Upper lobe of left lung (tissue), 6 donors: ENCODE data around the gene DIP2C. TPM values are rescaled to one million over a fixed set of nuclear protein-coding genes. Genes with fewer than 3 reads are reported as not detected.

Source experiments
- ATAC-seq, 2 donors: fragments of 200-7000 bp; cut with Tn5 transposase; one replicate each; pipeline ENCODE4 v1.9.1; 2022; ENCODE audit warnings: mild to moderate bottlenecking in 2 of 2, moderate library complexity in 2 of 2; ENCODE audit not compliant: low FRiP score in 2 of 2
- DNase-seq, 2 donors: peaks; one replicate each; pipeline ENCODE4 v3.0.0-alpha.2; 2019 to 2020
- H3K27ac ChIP-seq, 4 donors: fragments of 200-600 bp; sonication (generic); one replicate each; pipeline ENCODE4 v1.5.1; 2016 to 2019
- H3K27me3 ChIP-seq, 4 donors: fragments of 200-600 bp; sonication (generic); one replicate each; pipeline ENCODE4 v1.5.1; 2017 to 2019
- H3K36me3 ChIP-seq, 4 donors: fragments of 200-600 bp; sonication (generic); one replicate each; pipeline ENCODE4 v1.5.1; 2016 to 2019
- H3K4me1 ChIP-seq, 4 donors: fragments of 200-600 bp; sonication (generic); one replicate each; pipeline ENCODE4 v1.5.1; 2018 to 2019
- H3K4me3 ChIP-seq, 4 donors: fragments of 200-600 bp; sonication (generic); one replicate each; pipeline ENCODE4 v1.5.1; 2017 to 2019; ENCODE audit warnings: mild to moderate bottlenecking in 2 of 4, moderate library complexity in 1 of 4
- H3K9me3 ChIP-seq, 4 donors: fragments of 200-600 bp; sonication (generic); one replicate each; pipeline ENCODE4 v1.5.1; 2018 to 2019
- EP300 ChIP-seq, 4 donors: sonication (generic); formaldehyde crosslinking; IDR thresholded peaks; one replicate each; pipeline ENCODE4 v1.5.1; 2017; ENCODE audit warnings: antibody characterized with exemption in 4 of 4, control low read depth in 2 of 4
- POLR2A ChIP-seq, 4 donors: fragments of 450-650 bp; IDR thresholded peaks; one replicate each; pipeline ENCODE4 v1.5.1; 2016 to 2017; ENCODE audit warnings: antibody characterized with exemption in 4 of 4, mild to moderate bottlenecking in 2 of 4
- POLR2AphosphoS5 ChIP-seq, 2 donors: sonication (generic); formaldehyde crosslinking; IDR thresholded peaks; one replicate each; pipeline ENCODE4 v1.5.1; 2017; ENCODE audit warnings: antibody characterized with exemption in 2 of 2
- WGBS, 2 donors: methylation state at CpG; one replicate each; pipeline ENCODE4 v1.1.5; 2017 to 2018; 5-methylcytosine and 5-hydroxymethylcytosine counted together
- total RNA-seq, 6 donors: library from RNA; depleted of rRNA in 4 of 6; stranded (reverse); fragments of >200 nt in 4 of 6; gene quantifications; one replicate each; pipeline versions ENCODE4 v1.1.0 to v1.2.1, GENCODE V29; 2016 to 2021
- TF ChIP-seq, protein P1 (sequence below), 6 experiments: fragments of 450-650 bp in 4 of 6; fragments of 200-600 bp in 2 of 6; sonication (generic) in 2 of 6; IDR thresholded peaks; one replicate each; pipeline ENCODE4 v1.5.1; 2016 to 2019; ENCODE audit warnings: antibody characterized with exemption in 6 of 6
- donor health status: DM: no; HTN: no; CAD: no; lungs with moderate emphysema.
- donor health status: DM: no; HTN: yes; CAD: no; lungs with severe emphysema.

Gene DIP2C
- total RNA-seq, 6 donors from 2014 or later = 11.6 to 32.5 (median 14.7) TPM

DNA sequence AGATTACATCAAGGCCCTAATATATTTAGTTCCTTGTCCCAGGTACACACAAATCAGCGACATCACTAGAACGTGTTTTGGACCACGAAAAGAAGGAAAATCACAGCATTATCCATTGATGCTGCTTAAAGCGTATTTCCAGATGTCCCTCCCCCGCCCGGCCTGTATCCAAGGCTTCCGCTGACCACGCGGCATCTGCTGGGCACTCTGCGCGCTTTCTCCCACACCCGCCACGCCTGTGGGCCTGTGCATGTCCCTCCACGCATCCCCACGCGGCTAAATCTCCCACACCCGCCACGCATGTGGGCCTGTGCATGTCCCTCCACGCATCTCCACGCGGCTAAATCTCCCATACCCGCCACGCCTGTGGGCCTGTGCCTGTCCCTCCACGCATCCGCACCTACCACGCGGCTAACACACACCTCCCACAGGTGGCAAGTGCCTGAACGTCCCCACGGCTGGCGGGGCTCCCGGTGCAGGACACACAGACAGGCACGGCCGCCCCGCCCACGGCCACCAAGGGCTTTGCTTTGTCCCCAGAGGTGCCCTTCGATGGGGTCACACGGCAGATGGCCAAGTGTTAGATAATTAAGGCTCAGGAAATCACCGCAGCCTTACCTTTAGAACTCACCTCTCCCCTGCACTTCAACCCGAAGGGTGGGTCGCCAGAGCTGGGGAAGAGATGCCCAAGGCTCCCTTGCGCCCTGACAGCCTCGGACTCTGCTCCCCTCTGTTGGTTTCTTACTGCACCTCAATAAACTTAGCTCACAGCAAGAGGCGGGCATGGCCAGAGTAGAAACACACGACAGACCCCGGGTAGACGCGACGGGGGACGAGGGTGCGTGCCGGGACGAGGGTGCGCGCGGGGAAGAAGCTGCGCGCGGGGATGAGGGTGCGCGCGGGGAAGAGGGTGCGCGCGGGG lies 49.5 kb downstream of the DIP2C start:
- ATAC-seq (no peak), DNase-seq (peak in 1 of 2 donors; percentile 83)
- H3K9me3 ChIP-seq = peaks cover 4 to 9% (median 6%) of the 10 kb centered on the region in 4 donors
- WGBS, 2 donors = 95 to 96% methylated on average over 64 of the region's 64 CpGs
- H3K36me3 ChIP-seq = no peaks in the 10 kb centered on the region
- TF ChIP-seq POLR2A (IDR thresholded peaks at IDR 0.05) = no peak
- TF ChIP-seq EP300 (IDR thresholded peaks at IDR 0.05) = no peak
- TF ChIP-seq POLR2AphosphoS5 (IDR thresholded peaks at IDR 0.05) = no peak
- TF ChIP-seq, protein P1, sequence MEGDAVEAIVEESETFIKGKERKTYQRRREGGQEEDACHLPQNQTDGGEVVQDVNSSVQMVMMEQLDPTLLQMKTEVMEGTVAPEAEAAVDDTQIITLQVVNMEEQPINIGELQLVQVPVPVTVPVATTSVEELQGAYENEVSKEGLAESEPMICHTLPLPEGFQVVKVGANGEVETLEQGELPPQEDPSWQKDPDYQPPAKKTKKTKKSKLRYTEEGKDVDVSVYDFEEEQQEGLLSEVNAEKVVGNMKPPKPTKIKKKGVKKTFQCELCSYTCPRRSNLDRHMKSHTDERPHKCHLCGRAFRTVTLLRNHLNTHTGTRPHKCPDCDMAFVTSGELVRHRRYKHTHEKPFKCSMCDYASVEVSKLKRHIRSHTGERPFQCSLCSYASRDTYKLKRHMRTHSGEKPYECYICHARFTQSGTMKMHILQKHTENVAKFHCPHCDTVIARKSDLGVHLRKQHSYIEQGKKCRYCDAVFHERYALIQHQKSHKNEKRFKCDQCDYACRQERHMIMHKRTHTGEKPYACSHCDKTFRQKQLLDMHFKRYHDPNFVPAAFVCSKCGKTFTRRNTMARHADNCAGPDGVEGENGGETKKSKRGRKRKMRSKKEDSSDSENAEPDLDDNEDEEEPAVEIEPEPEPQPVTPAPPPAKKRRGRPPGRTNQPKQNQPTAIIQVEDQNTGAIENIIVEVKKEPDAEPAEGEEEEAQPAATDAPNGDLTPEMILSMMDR (IDR thresholded peaks at IDR 0.05) = no peak
- no peaks in the 10 kb centered on the region for H3K27me3 ChIP-seq
- H3K4me1 ChIP-seq = no peaks in the 10 kb centered on the region
- H3K27ac ChIP-seq = no peak overlapping the region
- no peak overlapping the region for H3K4me3 ChIP-seq

DNA sequence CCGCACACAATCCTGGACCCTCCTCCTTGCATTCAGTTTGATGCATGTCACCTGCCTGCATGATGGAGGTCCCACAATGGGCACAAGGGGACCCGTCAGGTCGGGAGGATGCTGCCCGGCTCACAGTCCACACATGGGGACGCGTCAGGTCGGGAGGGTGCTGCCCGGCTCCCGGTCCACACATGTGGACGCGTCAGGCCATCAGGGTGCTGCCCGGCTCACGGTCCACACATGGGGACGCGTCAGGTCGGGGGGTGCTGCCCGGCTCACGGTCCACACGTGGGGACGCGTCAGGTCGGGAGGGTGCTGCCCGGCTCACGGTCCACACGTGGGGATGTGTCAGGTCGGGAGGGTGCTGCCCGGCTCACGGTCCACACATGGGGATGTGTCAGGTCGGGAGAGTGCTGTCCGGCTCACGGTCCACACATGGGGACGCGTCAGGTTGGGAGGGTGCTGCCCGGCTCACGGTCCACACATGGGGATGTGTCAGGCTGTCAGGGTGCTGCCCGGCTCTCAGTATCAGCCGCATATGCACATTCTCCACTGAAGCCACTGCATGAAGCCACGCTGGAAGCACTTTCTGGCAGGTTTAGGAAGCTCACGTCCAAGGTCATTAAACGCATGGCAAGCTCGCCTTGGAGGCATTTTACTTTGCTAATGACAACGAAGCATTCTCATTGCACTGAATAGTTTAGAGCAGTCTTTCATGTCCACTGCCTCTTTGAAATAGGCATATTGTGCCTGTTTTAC lies 50.3 kb downstream of the DIP2C start:
- no peak for TF ChIP-seq POLR2AphosphoS5 (IDR thresholded peaks at IDR 0.05)
- TF ChIP-seq EP300 (IDR thresholded peaks at IDR 0.05) = no peak
- TF ChIP-seq, protein P1 (IDR thresholded peaks at IDR 0.05) = no peak
- TF ChIP-seq POLR2A (IDR thresholded peaks at IDR 0.05) = no peak
- Histone ChIP-seq H3K27me3 (no peaks in the 10 kb centered on the region), H3K36me3 (no peaks in the 10 kb centered on the region), H3K9me3 (peaks cover 0 to 1% (median 0%) of the 10 kb centered on the region in 4 donors), H3K4me3 (no peak overlapping the region), H3K4me1 (no peaks in the 10 kb centered on the region), H3K27ac (no peak overlapping the region)
- ATAC-seq = no peak
- 83 to 88% methylated on average over 29 to 42 of the region's 42 CpGs for WGBS, 2 donors
- no peak for DNase-seq

DNA sequence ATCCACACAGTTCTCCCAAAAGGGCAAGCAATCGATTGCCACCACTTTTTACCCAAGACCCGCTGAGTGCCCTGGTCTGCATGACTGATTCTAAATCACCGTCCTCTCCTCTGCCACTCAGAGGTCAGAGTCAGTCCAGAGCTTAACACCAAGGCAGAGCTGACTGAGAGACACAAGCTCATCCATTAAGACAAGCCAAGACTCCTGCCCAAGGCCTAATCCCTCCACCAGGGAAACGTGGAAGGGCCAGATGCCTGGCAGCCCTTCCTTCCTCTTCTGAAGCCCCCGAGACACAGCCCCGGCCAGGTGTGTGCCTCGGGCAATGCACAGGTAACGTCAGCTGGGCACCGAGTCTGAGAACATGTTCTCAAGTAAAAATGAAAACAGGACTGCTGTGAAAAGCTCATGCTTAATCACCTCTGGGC lies 51.7 kb downstream of the DIP2C start:
- no peak overlapping the region for H3K4me3 ChIP-seq
- H3K27ac ChIP-seq = no peak overlapping the region
- no peaks in the 10 kb centered on the region for H3K9me3 ChIP-seq
- DNase-seq (no peak), ATAC-seq (no peak)
- no peaks in the 10 kb centered on the region for H3K4me1 ChIP-seq
- no peaks in the 10 kb centered on the region for H3K27me3 ChIP-seq
- no peaks in the 10 kb centered on the region for H3K36me3 ChIP-seq
- no peak for TF ChIP-seq POLR2AphosphoS5 (IDR thresholded peaks at IDR 0.05)
- TF ChIP-seq, protein P1 (IDR thresholded peaks at IDR 0.05) = no peak
- TF ChIP-seq EP300 (IDR thresholded peaks at IDR 0.05) = no peak
- TF ChIP-seq POLR2A (IDR thresholded peaks at IDR 0.05) = no peak
- 73 to 85% methylated on average over 7 to 9 of the region's 9 CpGs for WGBS, 2 donors

DNA sequence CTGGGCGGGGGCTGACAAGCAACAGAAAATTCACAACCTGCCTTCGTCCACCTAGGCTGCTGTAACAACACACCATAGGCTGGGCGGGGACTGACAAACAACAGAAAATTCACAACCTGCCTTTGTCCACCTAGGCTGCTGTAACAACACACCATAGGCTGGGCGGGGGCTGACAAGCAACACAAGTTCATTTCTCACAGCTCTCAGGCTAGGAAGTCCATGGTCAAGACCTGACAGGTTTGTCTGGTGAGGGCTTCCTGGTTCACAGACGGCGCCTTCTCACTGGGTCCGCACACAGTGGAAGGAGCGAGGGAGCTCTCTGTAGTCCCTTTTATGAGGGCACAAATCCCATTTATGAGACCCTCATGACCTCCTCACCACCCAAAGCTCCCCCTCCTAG lies 52.2 kb downstream of the DIP2C start:
- no peak overlapping the region for H3K27ac ChIP-seq
- H3K4me1 ChIP-seq = no peaks in the 10 kb centered on the region
- no peaks in the 10 kb centered on the region for H3K36me3 ChIP-seq
- WGBS, 2 donors = 81 to 82% methylated on average over 8 of the region's 8 CpGs
- no peak overlapping the region for H3K4me3 ChIP-seq
- no peaks in the 10 kb centered on the region for H3K27me3 ChIP-seq
- DNase-seq (no peak), ATAC-seq (no peak)
- TF ChIP-seq, protein P1 (IDR thresholded peaks at IDR 0.05) = no peak
- no peak for TF ChIP-seq POLR2AphosphoS5 (IDR thresholded peaks at IDR 0.05)
- TF ChIP-seq POLR2A (IDR thresholded peaks at IDR 0.05) = no peak
- no peak for TF ChIP-seq EP300 (IDR thresholded peaks at IDR 0.05)
- no peaks in the 10 kb centered on the region for H3K9me3 ChIP-seq
